ENCODE measurements around the gene CTU1.

DNA sequence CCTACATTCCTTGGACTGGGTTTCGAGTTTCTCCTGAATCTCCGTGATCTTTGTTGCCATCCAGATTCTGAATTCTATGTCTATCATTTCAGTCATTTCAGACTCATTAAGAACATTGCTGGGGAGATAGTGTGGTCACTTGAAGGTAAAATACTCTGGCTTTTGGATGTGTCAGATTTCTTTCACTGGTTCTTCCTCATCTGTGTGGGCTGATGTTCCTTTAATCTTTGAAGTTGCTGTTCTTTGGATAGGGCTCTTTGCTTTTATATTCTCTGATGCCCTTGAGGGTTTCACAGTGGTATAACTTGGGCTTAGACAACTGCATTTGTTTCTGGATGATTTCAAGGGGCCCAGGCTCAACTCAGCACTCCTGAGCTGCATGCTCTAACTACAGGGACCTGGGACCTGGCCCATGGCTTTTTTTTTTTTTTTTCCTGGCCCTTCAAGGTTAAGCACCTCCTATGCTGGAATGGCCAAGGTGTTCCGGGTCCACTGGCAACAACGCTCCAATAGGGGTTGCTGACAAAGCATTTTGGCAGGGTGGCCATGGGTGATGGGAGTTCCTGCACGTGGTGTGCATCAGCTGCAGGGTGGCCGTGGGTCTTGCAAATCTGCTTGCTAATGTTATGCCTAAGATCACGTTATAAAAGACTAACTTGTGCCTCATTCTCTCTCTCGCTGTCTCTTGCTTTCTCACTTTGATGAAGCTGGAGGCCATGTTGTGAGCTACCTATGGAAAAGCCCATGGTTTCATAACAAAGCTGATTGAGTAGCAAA lies 28.0 kb upstream of the CTU1 start:
- TF ChIP-seq, protein P1, sequence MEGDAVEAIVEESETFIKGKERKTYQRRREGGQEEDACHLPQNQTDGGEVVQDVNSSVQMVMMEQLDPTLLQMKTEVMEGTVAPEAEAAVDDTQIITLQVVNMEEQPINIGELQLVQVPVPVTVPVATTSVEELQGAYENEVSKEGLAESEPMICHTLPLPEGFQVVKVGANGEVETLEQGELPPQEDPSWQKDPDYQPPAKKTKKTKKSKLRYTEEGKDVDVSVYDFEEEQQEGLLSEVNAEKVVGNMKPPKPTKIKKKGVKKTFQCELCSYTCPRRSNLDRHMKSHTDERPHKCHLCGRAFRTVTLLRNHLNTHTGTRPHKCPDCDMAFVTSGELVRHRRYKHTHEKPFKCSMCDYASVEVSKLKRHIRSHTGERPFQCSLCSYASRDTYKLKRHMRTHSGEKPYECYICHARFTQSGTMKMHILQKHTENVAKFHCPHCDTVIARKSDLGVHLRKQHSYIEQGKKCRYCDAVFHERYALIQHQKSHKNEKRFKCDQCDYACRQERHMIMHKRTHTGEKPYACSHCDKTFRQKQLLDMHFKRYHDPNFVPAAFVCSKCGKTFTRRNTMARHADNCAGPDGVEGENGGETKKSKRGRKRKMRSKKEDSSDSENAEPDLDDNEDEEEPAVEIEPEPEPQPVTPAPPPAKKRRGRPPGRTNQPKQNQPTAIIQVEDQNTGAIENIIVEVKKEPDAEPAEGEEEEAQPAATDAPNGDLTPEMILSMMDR (IDR thresholded peaks at IDR 0.05): no peak
- TF ChIP-seq POLR2A (IDR thresholded peaks at IDR 0.05) (no peak), POLR2AphosphoS5 (IDR thresholded peaks at IDR 0.05) (no peak)

All from prostate gland (tissue), 2 donors.